Ammon's horn (tissue), 1 donor: ENCODE results near the gene RASD2.
A peak's percentile ranks its signal among the peaks of the same experiment; 100 is the strongest.

ENCODE experiments used
- DNase-seq: peaks from one replicate; pipeline ENCODE4 v3.0.0-alpha.2; 2016; ENCODE audit warnings: low spot score

RASD2 gene

DNA sequence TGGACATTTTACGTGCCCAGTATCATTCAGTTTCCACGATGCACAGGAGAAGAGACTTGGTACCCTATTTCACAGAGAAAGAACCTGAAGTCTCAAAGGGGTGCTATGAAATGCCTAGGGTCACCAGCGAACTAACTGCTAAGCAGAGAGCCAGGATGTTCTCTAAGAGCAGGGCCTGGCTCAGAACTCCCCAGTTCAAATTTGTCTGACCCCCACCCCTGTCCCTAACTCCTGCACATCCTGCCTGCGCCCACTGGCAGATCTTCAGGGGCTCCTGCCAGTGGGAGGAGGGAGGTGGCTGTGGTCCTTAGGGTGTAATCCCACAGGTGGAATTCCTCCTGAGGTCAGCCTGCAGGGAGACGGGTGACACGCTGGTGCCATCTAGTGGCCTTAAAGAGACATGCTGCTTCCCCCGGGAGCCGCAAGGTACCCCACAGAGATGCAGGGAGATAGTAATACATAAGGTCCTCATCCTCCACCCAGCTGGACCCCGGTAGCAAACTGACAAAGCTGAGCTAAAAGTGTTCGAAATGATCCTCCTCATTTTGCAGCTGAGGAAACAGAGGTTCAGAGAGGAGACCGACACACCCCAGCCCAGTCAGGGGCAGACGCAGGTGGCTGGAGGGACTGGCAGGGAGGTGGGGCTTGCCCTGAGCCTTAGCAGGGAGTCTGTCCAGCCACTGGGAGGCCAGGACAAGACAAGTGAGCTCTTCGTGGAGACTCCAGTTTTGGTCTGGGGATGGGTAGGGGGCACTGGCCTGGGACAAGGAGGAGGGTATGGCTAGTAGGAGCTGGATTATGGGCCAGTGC, 42.4 kb downstream of the RASD2 start:
- DNase-seq, result peak; percentile 85

DNA sequence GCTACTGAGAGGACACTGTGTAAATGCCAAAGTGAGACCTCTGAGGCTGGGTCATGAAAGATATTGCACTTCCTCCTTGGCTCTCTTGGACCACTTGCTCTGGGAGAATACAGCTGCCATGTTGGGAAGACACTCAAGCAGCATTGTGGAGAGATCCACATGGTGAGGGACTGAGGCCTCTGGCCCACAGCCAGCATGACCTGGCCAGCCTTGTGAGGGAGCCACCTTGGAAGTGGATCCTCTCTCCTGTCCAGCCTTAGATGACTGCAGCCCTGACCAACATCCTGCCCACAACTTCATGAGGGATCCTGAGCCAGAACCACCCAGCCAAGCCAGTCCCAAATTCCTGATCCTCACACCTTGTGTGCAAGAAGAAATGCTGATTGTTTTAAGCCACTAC, 46.1 kb downstream of the RASD2 start:
- DNase-seq, result no peak

DNA sequence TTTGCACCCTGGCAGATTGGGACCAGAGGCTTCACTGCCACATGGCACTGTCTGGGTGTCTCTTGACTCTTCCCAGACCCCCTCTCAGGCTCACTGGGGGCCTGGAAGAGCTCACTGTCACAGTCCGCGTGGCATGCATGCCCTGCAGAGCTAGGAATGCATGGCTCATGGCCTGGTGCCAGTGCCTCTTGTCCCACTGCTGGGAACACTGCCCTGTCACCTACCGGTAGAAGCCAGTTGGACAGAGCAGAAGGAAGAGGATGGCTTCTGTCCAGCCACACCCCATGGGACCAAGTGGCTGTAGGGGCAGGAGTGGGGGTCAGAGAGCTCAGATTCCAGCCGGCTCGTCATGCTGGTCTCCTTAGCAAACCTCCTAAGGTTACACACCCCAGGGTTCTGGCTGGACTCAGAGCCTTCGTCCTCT, 46.8 kb downstream of the RASD2 start:
- DNase-seq, result peak; percentile 54

DNA sequence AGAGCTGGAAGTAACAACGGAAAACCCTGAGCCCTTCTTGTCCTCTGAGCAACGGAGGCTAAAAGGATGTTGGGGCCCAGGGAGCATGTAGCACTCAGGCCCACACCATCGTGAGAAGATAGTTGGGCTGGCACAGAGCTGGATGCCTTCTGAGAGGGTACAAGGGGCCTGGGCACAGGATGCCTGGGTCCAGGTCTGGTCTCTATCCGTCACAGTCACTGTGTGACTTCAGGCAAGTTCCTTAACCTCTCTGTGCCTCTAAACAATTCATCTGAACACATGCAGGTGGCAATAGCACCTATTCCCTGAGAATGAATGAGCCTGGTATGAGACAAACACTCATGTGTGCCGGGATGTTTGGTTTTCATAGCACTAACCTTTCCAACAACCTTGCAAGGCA, 47.3 kb downstream of the RASD2 start:
- DNase-seq, result no peak

DNA sequence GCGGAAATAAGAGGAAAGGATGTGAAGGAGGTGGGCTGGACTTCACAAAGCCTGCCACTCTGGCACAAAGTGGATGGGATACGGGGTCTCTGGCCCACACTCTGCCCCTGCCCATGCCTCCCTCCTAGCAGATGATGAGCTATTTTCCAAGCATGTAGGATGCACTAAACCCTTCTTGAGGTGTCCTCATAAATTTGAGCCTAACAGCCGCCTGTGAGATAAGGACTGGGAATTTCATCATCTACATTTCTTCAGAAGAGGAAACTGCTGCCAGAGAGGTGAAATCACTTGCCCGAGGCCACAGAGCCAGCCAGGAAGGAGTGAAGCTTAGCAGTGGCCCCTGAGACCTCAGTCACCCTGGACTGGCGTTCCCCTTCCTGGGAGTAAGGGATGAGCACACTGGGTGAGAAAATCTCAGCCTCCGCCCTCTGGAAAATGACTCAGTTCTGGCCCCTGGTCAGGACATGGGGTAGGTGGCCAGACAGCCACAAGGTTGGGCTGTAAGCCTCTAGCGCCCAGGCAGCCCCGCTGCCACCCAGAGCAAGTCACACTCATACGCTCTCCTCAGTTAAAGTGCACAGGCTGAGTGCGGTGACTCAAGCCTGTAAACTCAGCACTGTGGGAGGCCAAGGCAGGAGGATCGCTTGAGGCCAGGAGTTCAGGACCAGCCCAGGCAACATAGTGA, 48.6 kb downstream of the RASD2 start:
- DNase-seq, result no peak

DNA sequence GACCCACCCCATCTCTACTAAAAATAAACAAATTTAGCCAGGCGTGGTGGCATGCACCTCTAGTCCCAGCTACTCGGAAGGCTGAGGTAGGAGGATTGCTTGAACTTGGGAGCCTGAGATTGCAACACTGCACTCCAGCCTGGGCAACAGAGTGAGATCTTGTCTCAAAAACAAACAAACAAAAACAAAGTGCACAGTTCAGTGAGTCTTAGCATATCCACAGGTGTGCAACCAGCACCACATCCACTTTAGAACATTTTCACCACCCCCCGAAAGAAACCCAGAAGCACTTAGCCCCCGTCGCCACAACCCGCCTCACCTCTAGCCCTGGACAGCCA, 49.1 kb downstream of the RASD2 start:
- DNase-seq, result no peak

DNA sequence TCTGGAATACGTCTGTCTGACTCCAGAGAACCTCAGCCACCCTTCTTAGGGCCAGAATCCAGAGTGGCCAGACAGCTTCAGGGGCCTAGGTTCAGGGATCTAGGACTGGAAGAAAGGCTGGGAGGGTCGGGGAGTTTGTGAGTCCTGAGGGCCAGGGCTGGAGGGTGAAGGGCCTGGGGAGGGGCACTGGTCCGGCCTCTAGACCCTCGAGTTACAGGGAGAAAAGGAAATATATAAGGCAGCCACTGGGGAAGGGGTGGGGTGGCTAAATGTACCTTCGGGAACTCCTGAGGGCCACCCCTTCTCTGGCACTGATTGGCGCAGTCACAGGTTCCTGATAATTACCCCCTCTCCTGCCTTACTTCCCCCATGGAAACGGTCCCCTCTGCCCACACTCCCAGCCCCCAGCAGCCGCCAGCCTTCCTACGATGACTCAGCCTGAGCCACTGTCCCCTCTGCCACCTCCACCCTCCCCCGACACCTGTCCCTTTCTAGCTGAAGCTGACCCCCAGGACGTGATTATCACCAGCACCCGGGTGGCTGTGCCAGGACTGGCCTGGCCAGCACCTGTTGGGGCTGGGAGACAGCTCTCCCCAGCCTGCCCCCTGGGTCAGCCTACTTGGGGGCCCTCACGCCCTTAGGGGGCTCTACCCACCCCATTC, 50.1 kb downstream of the RASD2 start:
- no peak for DNase-seq

DNA sequence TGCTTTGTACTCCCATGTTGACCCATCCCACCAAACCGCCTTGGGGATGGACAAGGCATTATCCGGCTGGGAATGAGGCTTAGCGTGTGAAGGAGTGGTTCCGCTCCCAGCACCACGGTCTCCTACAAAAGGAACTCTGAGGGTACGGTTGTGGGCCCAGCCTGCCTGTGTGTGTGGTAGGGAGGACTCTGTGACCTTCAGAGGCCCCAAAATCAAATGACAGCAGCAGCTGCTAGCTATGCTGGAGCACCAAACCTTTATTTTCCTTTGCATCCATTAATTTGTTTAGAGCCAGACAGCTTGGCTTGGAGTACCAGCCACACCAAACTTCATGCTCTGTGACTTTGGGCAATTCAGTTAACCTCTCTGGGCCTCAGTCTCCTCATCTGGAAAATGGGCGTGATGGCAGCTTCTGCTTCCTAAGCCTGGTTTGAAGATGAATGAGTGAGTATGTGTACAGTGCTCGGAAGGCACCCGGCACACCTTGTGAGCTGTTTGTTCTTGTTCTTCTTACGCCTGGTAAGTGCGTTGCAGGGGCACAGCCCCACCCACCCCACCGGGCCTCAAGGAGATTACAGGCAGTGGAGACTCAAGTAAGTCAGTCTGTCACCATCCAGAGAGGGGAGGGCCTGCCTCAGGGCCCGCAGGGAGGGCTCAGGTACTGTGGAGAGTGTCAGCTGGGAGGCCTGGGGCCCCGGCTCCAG, 51.2 kb downstream of the RASD2 start:
- no peak for DNase-seq

DNA sequence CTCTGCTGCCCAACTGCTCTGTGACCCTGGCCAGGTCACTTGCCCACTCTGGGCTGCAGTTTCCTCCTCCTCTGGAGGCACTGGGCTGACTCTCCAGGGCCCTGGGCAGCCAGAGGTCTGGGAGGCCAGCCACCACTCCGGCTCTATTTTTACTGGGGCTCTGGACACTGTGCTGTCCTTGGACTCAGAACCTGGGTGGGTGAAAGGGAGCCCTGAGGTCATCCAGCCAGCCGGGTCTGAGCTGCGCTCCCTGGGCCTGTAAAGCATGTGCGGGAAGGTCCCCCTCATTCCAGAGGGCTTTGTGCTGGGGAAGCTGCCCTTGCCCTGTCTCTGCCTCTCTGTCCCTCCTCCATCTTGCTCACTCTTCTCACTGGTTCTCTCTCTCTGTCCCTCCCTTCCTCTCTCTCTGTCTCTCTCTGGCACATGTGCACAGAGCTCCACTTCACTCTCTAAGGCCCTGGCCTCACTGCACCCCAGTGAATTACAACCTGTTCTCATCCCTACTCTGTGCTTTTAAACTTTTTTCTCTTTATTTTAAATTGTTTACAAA, 51.9 kb downstream of the RASD2 start:
- DNase-seq, result no peak

DNA sequence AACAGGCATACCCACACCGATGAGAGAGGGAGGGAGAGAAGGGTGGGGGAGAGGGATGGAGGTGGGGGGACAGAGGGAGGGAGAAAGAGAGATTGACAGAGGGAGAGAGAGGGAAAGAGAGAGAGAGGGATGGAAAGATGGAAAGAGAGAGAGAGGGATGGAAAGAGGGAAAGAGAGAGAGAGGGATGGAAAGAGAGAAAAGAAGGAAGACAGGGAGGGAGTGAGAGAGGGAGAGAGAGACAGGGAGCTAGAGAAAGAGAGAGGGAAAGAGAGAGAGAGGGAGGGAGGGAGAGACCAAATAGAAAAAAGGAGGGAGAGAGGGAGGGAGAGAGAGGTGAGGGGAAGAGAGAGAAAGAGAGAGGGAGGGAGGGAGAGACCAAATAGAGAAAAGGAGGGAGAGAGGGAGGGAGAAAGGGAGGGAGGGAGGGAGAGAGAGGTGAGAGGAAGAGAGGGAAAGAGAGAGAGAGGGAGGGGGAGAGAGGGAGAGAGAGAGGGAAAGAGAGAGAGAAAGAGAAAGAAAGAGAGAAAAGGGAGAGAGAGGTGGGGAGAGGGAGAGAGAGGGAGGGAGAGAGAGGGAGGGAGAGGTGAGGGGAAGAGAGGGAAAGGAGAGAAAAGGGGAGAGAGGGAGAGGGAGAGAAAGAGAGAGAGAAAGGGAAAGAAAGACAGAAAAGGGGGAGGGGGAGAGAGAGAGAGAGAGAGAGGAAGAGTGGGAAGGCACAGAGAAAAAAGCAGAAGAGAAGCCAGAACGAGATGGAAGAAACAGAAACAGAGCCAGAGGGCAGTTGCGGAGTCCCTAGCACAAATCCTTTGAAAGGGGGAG, 52.6 kb downstream of the RASD2 start:
- no peak for DNase-seq

DNA sequence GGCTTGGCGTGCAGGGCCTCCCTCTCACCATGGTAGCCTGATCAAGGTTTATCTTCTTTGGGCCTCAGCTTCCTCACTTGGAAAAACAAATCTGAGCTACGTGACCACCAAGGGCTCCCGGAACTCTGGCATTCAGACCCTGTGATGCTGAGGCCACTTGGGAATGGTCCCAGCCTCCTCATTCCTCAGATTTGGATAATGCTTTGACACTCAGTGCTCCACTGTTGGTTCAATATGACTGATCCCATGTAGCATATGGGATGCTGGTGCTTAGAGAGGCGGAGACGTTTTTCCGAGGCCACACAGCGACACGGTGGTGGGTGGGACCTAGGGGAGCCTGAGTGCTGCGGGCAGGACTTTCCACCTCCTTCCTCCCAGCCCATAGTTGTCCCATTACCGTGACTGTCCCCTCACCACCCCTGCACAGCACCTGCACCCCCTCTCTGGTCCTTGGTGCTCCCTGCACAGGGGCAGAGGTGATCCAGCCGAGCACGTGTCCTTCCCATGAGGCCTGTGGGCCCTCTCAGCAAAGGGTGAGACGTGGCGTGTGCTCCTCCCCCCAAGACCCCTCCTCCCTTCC, 53.4 kb downstream of the RASD2 start:
- no peak for DNase-seq

DNA sequence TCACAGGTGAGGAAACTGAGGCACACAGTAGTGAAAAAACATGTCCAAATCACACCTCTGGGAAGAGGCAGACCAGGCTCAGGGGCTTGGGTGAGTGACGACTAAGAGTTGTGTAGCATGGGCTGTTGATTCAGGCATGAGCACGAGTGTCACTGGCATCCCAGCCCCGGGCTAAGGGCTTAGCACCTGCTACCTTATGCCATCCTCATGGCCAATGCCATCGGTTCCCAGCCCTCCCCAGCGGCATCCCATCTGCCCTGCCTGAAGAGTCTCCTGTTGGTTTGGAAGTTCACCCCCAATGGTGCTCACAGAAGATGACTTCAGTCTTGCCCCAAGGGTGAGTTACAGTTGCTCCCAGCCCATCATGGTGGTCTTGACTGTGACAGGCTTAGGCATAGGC, 54.1 kb downstream of the RASD2 start:
- DNase-seq, result no peak

DNA sequence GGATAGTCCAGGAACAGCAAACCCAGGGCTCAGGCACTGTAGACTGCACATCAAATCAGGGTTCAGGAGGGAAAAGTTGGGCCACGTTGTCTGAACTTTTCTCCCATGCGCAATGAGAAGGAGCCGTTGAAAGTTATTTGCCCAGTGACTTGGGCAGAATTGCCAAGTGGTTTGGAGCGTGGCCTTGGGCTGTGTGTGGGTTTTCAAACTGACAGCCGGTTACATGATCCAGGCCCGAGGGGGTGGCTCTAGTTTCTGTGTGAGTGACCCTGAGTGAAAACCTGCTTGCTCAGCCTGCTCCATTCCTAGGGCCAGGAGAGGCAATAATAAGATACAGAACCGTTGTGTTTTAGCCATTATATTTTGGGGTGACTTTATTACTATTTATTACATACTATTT, 56.2 kb downstream of the RASD2 start:
- no peak for DNase-seq

DNA sequence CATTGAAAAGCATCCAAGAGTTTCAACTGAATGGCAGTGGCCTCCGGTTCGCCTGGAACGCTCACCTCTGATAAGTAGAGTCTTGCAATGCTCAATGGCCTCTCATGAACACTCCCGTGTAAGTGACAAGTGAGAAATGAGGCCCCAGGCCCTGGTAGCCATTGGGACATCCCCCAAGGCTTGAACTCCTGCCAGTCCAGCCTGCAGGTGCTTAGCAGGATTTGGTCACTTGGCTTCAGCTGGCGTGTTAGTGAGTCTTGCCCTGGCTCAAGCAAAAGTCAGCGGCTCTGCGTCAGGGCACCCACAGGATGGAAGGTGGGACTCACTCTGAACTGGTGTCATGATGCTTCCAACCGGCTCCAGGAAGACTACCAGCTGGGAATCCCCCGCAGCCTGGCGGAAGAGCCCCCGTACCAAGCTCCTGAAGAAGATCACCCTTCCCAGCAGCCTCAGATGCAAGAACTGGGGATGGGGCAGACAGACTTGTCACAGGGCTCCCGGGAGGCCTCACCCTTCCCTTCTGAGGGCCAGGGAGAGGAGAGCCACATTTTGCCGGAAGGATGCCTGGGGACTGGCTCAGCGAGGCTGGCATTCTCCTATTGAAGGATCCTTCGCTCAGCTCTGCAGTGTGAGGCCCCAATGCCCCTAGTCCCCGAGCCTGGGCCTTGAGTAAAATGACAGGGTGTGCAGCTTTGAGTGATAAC, 57.2 kb downstream of the RASD2 start:
- no peak for DNase-seq

DNA sequence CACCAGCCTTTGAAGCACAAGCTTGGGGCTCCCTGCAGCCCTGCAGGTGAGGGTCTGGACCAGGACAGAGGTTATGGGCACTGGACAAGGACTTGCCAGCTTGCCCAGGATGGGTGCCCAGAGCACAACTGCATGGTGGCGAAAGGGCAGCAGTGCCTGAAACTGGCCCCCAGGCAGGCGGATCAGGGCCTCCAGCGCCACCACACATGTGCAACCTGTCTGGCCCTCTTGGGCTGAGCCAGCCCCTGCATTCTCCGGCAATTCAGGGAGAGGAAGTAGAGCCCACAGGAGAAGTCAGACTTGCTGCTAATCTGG, 57.7 kb downstream of the RASD2 start:
- DNase-seq, result no peak

DNA sequence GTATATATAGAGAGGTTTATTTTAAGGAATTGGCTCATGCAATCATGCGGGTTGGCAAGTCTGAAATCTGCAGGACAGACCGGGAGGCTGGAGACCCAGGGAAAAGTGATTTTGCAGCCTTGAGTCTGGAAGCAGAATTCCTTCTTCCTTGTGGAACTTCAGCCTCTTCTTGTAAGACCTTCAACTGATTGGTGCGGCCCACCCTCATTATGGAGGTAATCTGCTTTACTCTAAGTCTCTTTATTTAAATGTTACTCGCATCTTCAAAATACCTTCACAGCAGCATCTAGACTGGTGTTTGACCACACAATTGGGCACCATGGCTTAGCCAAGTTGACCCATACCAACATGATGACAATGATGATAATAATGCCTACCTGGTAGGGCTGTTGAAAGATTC, 58.7 kb downstream of the RASD2 start:
- no peak for DNase-seq

DNA sequence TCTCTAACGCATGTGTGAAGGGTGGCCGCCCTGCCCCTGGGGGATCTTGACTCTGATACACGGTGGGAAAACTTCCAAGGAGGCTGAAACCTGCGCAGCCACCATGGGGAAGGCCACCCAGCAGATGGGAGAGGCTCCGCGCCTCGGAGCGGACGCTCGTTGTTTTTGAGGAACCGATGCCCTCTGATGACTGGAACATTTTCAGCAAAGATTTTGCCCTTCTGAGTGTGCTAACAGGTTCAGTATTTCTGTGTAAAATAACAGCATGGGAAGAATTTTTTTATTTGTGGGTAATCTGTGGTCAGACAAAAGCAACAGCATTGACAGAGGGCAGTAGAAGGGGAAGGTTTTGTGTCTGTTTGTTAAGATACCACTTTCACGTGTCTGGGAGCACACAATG, 59.8 kb downstream of the RASD2 start:
- DNase-seq, result no peak

DNA sequence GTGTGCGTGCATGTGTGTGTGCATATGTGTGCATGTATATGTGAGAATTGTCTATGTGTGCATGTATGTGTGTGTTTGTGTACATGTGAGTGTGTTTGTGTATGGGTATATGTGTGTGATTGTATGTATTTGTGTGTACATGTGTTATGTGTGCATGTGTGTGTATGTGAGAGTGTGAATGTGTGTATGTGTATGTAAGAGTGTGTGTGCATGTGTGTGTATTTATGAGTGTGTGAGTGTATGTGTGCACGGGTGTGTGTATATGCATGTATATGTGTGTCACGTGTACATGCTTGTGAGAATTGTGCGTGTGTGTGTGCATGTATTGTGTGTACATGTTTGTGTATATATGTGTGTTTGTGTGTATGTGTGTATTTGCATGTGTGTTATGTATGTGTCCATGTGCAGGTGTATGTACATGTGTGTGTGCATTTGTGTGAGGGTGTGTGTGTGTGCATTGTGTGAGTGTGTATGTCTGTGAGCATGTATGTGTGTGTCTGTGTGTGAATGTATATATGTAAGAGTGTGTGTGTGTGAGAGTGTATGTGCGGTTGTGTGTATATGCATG, 60.5 kb downstream of the RASD2 start:
- no peak for DNase-seq

DNA sequence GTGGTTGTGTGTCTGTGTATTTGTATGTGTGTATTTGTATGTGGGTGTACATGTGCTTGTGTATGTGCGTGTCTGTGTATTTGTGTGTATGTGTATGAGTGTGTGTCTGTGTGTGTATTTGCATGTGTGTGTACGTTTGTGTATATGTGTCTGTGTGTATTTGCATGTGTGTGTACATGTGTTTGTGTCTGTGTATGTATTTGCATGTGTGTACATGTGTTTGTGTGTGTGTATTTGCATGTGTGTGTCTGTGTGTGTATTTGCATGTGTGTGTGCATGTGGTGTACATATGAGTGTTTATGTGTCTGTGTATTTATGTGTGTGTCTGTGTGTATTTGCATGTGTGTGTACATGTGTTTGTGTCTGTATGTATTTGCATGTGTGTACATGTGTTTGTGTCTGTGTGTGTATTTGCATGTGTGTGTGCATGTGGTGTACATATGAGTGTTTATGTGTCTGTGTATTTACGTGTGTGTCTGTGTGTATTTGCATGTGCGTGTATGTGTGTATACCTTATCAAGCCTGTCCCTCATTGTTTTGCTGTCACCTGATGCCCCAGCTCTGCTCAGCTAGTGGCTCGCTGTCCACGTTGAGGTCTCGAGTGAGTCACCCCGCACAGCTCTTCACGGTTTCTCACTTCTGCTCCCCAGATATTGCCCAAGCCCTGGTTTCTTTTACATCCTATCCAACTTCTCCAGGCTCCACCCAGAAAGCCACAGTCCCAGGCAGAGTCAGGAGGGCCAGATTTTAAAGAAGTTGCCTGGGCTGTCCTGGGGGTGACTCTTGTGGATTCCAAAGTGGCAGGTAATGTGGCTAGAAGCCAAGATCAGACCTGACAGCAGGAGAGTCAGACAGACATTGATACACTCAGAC, 61.3 kb downstream of the RASD2 start:
- no peak for DNase-seq
